H1 (cell line): Measurements from ENCODE around the gene MAP3K13. TPM values are rescaled to one million over a fixed set of nuclear protein-coding genes. Genes with fewer than 3 reads are reported as not detected.

ENCODE experiments used
- CTCF ChIA-PET: fragments of 300-600 bp; sonication (Branson Sonifier 250); formaldehyde crosslinking; loops from one replicate; lab custom pipeline; 2021; ENCODE audit not compliant: partially characterized antibody; lab: Charles Lee
- POLR2A ChIA-PET: fragments of 300-600 bp; sonication (Branson Sonifier 250); formaldehyde crosslinking; loops from one replicate; lab custom pipeline; 2021; ENCODE audit warnings: inconsistent platforms; ENCODE audit not compliant: partially characterized antibody; lab: Charles Lee
- DNase-seq, 2 experiments: peaks; one replicate each; pipeline versions ENCODE4 v3.0.0 to v3.0.0-alpha.2; 2010 to 2022; ENCODE audit warnings: low spot score in 2 of 2, low read depth in 1 of 2, mixed read lengths in 1 of 2
- FAIRE-seq: peaks from 2 replicates; lab custom pipeline; 2011; peaks lifted over from hg19 to GRCh38; lab: Jason Lieb, UNC
- H2AFZ ChIP-seq: 2 replicates; pipeline ENCODE4 v1.8.1; 2012; ENCODE audit warnings: low read length, inconsistent platforms
- H2AK5ac ChIP-seq: 2 replicates; pipeline ENCODE4 v1.6.1; 2013; ENCODE audit warnings: low read depth, low read length
- H2BK120ac ChIP-seq: replicated peaks from 2 replicates; pipeline ENCODE3; 2013; ENCODE audit warnings: low read depth, low read length, inconsistent platforms
- H2BK12ac ChIP-seq: 2 replicates; pipeline ENCODE4 v1.6.1; 2013; ENCODE audit warnings: low read depth, low read length
- H2BK15ac ChIP-seq: 2 replicates; pipeline ENCODE4 v1.6.1; 2013; ENCODE audit warnings: low read length
- H2BK20ac ChIP-seq: 2 replicates; pipeline ENCODE4 v1.6.1; 2013; ENCODE audit warnings: low read length
- H2BK5ac ChIP-seq: 2 replicates; pipeline ENCODE4 v1.6.1; 2013; ENCODE audit warnings: low read depth, low read length
- H3K14ac ChIP-seq: 2 replicates; pipeline ENCODE4 v1.6.1; 2013; ENCODE audit warnings: inconsistent platforms; ENCODE audit not compliant: insufficient read length
- H3K18ac ChIP-seq: 2 replicates; pipeline ENCODE4 v1.6.1; 2013; ENCODE audit warnings: low read length; ENCODE audit errors: extremely low read depth
- H3K23ac ChIP-seq: 2 replicates; pipeline ENCODE4 v1.6.1; 2013; ENCODE audit warnings: inconsistent platforms; ENCODE audit not compliant: insufficient read length
- H3K23me2 ChIP-seq: 2 replicates; pipeline ENCODE4 v1.6.1; 2013; ENCODE audit warnings: low read depth, low read length
- H3K27ac ChIP-seq: 2 replicates; pipeline ENCODE4 v1.6.1; 2011; ENCODE audit warnings: low read depth, low read length, inconsistent platforms
- H3K27me3 ChIP-seq, 4 experiments: replicated peaks in 1 of 4; 1 replicate in 1 of 4; 2 replicates in 3 of 4; pipeline versions ENCODE4 v1.6.1 to v1.8.1; 2011 to 2013; ENCODE audit warnings: low read length in 3 of 4, mild to moderate bottlenecking in 3 of 4, inconsistent platforms in 2 of 4, mixed read lengths in 2 of 4, moderate library complexity in 1 of 4; ENCODE audit not compliant: control insufficient read depth in 3 of 4, insufficient read depth in 3 of 4; ENCODE audit errors: extremely low read depth in 1 of 4
- H3K36me3 ChIP-seq, 4 experiments: 2 replicates each; pipeline versions ENCODE4 v1.6.1 to v1.8.1; 2011 to 2013; ENCODE audit warnings: mild to moderate bottlenecking in 4 of 4, low read length in 3 of 4, moderate library complexity in 2 of 4, control low read depth in 1 of 4, inconsistent platforms in 1 of 4; ENCODE audit not compliant: insufficient read depth in 4 of 4, control insufficient read depth in 2 of 4
- H3K4ac ChIP-seq: replicated peaks from 2 replicates; pipeline ENCODE3; 2013; ENCODE audit warnings: low read length, low read depth, mixed read lengths, inconsistent platforms; ENCODE audit not compliant: insufficient read length
- H3K4me1 ChIP-seq, 4 experiments: replicated peaks in 1 of 4; 1 replicate in 1 of 4; 2 replicates in 3 of 4; pipeline versions ENCODE4 v1.6.1 to v1.8.1; 2011 to 2013; ENCODE audit warnings: low read length in 3 of 4, inconsistent platforms in 2 of 4, mixed read lengths in 1 of 4; ENCODE audit not compliant: insufficient read depth in 4 of 4, control insufficient read depth in 3 of 4
- H3K4me2 ChIP-seq, 2 experiments: 2 replicates each; pipeline versions ENCODE4 v1.6.1 to v1.8.1; 2011 to 2013; ENCODE audit warnings: low read depth in 2 of 2, low read length in 2 of 2, control low read depth in 1 of 2, inconsistent platforms in 1 of 2, mild to moderate bottlenecking in 1 of 2; ENCODE audit not compliant: insufficient read depth in 1 of 2
- H3K4me3 ChIP-seq, 4 experiments: fragments of 200-600, 300-600 bp in 1 of 4; sonication (generic), shearing (Covaris generic), sonication (Bioruptor Twin) in 1 of 4; 2 replicates each; pipeline versions ENCODE4 v1.5.1 to v1.8.1; 2011 to 2016; ENCODE audit warnings: low read length in 4 of 4, low read depth in 3 of 4, control low read depth in 2 of 4, inconsistent platforms in 2 of 4, mild to moderate bottlenecking in 2 of 4, mixed read lengths in 1 of 4, moderate library complexity in 1 of 4; ENCODE audit not compliant: insufficient read depth in 2 of 4; ENCODE audit errors: extremely low read depth in 1 of 4
- H3K56ac ChIP-seq: replicated peaks from 2 replicates; pipeline ENCODE3; 2013; ENCODE audit warnings: low read depth, mild to moderate bottlenecking, mixed read lengths, low read length, inconsistent platforms; ENCODE audit not compliant: insufficient read length
- H3K79me1 ChIP-seq: 2 replicates; pipeline ENCODE4 v1.6.1; 2013; ENCODE audit warnings: low read depth, low read length, control low read depth
- H3K79me2 ChIP-seq, 2 experiments: 2 replicates each; pipeline versions ENCODE4 v1.6.1 to v1.8.1; 2012 to 2013; ENCODE audit warnings: low read length in 2 of 2, mild to moderate bottlenecking in 2 of 2, inconsistent platforms in 1 of 2; ENCODE audit not compliant: insufficient read depth in 2 of 2, control insufficient read depth in 1 of 2
- H3K9ac ChIP-seq, 4 experiments: replicated peaks in 1 of 4; 1 replicate in 1 of 4; 2 replicates in 3 of 4; pipeline versions ENCODE4 v1.6.1 to v1.8.1; 2011 to 2013; ENCODE audit warnings: low read depth in 3 of 4, low read length in 3 of 4, control low read depth in 2 of 4, mild to moderate bottlenecking in 2 of 4, moderate library complexity in 2 of 4, inconsistent platforms in 1 of 4; ENCODE audit errors: extremely low read depth in 1 of 4
- H3K9me3 ChIP-seq, 2 experiments: 2 replicates each; pipeline versions ENCODE4 v1.6.1 to v1.8.1; 2012 to 2013; ENCODE audit warnings: mild to moderate bottlenecking in 2 of 2, moderate library complexity in 2 of 2, control low read depth in 1 of 2, inconsistent platforms in 1 of 2, low read depth in 1 of 2, low read length in 1 of 2, mixed read lengths in 1 of 2; ENCODE audit not compliant: insufficient read depth in 2 of 2
- H4K20me1 ChIP-seq, 2 experiments: replicated peaks in 1 of 2; 2 replicates each; pipeline versions ENCODE3 to v1.8.1; 2011 to 2013; ENCODE audit warnings: inconsistent platforms in 2 of 2, low read length in 2 of 2, mild to moderate bottlenecking in 1 of 2; ENCODE audit not compliant: insufficient read depth in 2 of 2, control insufficient read depth in 1 of 2
- H4K5ac ChIP-seq: 2 replicates; pipeline ENCODE4 v1.6.1; 2013; ENCODE audit warnings: low read length, low read depth, mixed read lengths, inconsistent platforms; ENCODE audit not compliant: insufficient read length
- H4K8ac ChIP-seq: 2 replicates; pipeline ENCODE4 v1.8.0; 2013; ENCODE audit warnings: mild to moderate bottlenecking, moderate library complexity, low read length, inconsistent platforms; ENCODE audit not compliant: insufficient read depth; ENCODE audit errors: extremely low read depth
- H4K91ac ChIP-seq: replicated peaks from 2 replicates; pipeline ENCODE3; 2013; ENCODE audit warnings: low read length, mixed read lengths, inconsistent platforms; ENCODE audit not compliant: insufficient read length
- YY1 ChIP-seq: IDR thresholded peaks from 2 replicates; pipeline ENCODE4 v1.6.1; 2011; ENCODE audit warnings: low read depth, mild to moderate bottlenecking, low read length
- WGBS, 2 experiments: shearing (Covaris generic) in 1 of 2; methylation state at CpG; one replicate each; pipeline versions ENCODE4 v1.1.6 to v1.1.7; 2013 to 2015; ENCODE audit warnings: low lambda C conversion rate in 2 of 2, mixed read lengths in 2 of 2, inconsistent platforms in 1 of 2, low coverage in 1 of 2, missing lambda C conversion rate in 1 of 2; ENCODE audit not compliant: insufficient replicate concordance in 2 of 2, insufficient coverage in 1 of 2, insufficient read length in 1 of 2; ENCODE audit errors: extremely low coverage in 1 of 2, missing lambda C conversion rate in 1 of 2; 5-methylcytosine and 5-hydroxymethylcytosine counted together
- polyA plus RNA-seq, 7 experiments: library from polyadenylated mRNA; depleted of rRNA in 3 of 7; stranded (reverse) in 5 of 7; unstranded in 2 of 7; fragments of >200 nt in 5 of 7; fragments of 200-250 nt in 2 of 7; gene quantifications; 1 replicate in 5 of 7; 2 replicates in 1 of 7; 4 replicates in 1 of 7; pipeline versions ENCODE4 v1.2.1 to v1.2.3, GENCODE V29; 2011 to 2013; ENCODE audit warnings: missing spikeins in 2 of 7, mixed read lengths in 2 of 7
- total RNA-seq: library from RNA; stranded (reverse); fragmentation: NEBNext Ultra II Directional; extraction: Animal tissue kit (Norgen Biotek cat#: 25700); gene quantifications from 2 replicates; pipeline ENCODE4 v1.2.1, GENCODE V29; 2021

Gene MAP3K13
- total and polyA plus RNA-seq, 2 of the 8 experiments (the other 6 are each of a cell fraction or from before 2014, with no cell fraction given), result 6.8 to 17.9 TPM

DNA sequence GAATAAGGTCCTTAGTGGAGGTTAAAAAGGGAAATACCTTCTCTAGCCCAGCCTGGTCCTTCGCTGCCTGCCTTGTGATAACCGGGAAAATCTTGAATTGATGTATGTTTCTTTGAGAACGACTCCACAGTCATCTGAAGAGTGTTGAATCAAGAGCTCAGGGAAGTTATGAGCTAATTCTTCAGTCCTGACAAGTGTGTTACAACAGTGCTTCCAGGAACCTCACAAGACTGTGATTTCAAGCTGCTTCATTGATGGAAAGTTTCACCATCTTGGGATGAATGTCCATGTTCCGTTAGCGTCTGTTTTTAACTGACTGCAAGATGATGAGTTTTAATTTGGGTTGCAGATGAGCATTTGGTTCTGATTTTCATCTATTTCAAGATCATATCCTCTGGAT is 123.5 kb downstream of the MAP3K13 start:
- Histone ChIP-seq H2BK120ac (no peak overlapping the region), H3K56ac (no peak overlapping the region), H3K4me1 (no peaks in the 10 kb centered on the region), H3K23ac (no peak overlapping the region), H3K4ac (no peak overlapping the region), H3K9ac (no peak overlapping the region), H4K5ac (no peak overlapping the region), H4K8ac (no peak overlapping the region), H3K27ac (no peak overlapping the region), H3K79me2 (no peaks in the 10 kb centered on the region), H2AK5ac (no peak overlapping the region), H2BK15ac (no peak overlapping the region), H3K4me2 (no peak overlapping the region), H3K27me3 (no peaks in the 10 kb centered on the region), H3K4me3 (no peak overlapping the region), H3K23me2 (no peaks in the 10 kb centered on the region), H2BK20ac (no peak overlapping the region), H3K79me1 (no peaks in the 10 kb centered on the region), H3K36me3 (peaks cover 0 to 10% (median 4%) of the 10 kb centered on the region in 4 experiments; a peak in 5 of 8 replicates), H3K9me3 (no peaks in the 10 kb centered on the region), H3K14ac (no peak overlapping the region), H2BK12ac (no peak overlapping the region), H4K91ac (no peak overlapping the region), H2BK5ac (no peak overlapping the region), H2AFZ (no peak overlapping the region), H4K20me1 (no peaks in the 10 kb centered on the region), H3K18ac (no peak overlapping the region)
- FAIRE-seq, result no peak
- no peak for TF ChIP-seq YY1
- WGBS, 2 experiments, result 92% methylated on average over 5 of the region's 5 CpGs; no CpG with 5 or more reads in 1 of the 2 experiments
- ChIA-PET CTCF (interaction anchor here (1.1 kb wide), 1 partner anchor 17 kb away, joined by 3 read pairs; no protein-coding TSS in a partner anchor), POLR2A (interaction anchor here (1.8 kb wide), 1 partner anchor 10 kb away, joined by 6 read pairs; no protein-coding TSS in a partner anchor)
- no peak for DNase-seq
